ENCODE data around the gene ITCH.
A peak's percentile ranks its signal among the peaks of the same experiment; 100 is the strongest.

Gene ITCH

DNA sequence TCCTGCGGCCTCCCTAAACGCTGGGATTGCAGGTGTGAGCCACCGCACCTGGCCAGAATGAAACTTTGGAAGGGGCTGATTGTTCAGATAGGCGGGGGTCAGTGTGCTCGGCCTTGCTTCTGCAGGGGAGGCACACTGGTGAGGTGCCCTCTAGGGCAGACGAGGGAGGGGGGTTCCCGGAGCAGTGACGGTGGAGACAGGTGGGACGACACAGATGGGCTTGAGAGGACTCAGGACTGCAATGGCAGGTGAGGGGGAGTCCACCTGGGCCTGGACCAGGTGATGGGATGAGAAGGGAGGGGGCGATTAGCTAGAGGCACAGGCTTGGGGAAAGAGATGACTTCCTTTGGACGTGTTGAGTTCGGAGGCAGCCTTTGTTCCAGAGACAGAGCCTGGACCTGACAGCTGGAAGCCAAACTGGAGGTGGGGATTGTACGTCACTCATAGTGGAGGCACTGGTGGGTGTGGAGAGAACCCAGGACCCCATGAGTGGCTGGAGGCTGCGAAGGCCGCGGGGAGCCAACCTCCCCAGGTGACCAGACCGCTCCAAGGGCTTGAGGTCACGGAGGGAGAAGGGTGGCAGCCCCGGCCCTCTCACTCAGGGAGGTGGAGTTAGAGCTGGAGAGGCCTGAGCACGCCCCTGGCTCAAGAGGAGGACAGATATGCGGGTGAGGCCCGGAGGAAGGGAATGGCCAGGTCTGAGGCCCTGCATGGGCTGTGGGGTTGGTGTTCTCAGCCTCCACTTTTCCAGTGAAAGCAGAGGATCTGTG lies 185.0 kb downstream of the ITCH start:
- H3K4me3 ChIP-seq (replicated peaks; ENCODE audit: low read depth, low read length) = no peak overlapping the region
- no peak for TF ChIP-seq CTCF (IDR thresholded peaks at IDR 0.05; ENCODE audit: low read depth, low read length, missing control alignments)
- no peak for DNase-seq (ENCODE audit: extremely low read depth, low read depth)

- no peak for DNase-seq (ENCODE audit: extremely low read depth, low read depth)
- no peak for TF ChIP-seq CTCF (IDR thresholded peaks at IDR 0.05; ENCODE audit: low read depth, low read length, missing control alignments)
- H3K4me3 ChIP-seq (replicated peaks; ENCODE audit: low read depth, low read length) = no peak overlapping the region
Observed at GRCh38 chr20:34549291-34549928, 186.3 kb downstream of the ITCH start.

DNA sequence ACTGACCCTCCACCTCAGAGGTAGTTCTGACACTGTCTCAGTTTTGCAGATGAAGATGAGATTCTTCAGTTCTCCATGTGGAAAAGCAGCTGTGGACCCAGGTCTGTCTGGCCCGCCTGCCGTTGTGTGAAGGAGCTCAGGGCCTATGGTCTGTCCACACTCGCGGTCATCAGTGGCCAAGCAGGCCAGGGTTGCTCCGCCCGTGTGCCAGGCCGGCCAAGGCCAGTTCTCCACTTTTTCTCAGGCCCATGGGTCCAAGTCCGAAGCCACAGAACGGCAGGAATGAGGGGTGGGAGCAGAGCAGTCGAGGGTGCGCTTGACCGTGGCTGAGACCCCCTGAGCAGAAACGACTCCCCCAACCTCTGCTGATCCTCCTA lies 186.8 kb downstream of the ITCH start:
- TF ChIP-seq CTCF (IDR thresholded peaks at IDR 0.05; ENCODE audit: low read depth, low read length, missing control alignments) = no peak
- no peak overlapping the region for H3K4me3 ChIP-seq (replicated peaks; ENCODE audit: low read depth, low read length)
- DNase-seq (ENCODE audit: extremely low read depth, low read depth) = no peak

GRCh38 chr20:34552569-34552968 lies 189.5 kb downstream of the ITCH start:
- no peak for DNase-seq (ENCODE audit: extremely low read depth, low read depth)
- TF ChIP-seq CTCF (IDR thresholded peaks at IDR 0.05; ENCODE audit: low read depth, low read length, missing control alignments) = no peak
- H3K4me3 ChIP-seq (replicated peaks; ENCODE audit: low read depth, low read length) = no peak overlapping the region

DNA sequence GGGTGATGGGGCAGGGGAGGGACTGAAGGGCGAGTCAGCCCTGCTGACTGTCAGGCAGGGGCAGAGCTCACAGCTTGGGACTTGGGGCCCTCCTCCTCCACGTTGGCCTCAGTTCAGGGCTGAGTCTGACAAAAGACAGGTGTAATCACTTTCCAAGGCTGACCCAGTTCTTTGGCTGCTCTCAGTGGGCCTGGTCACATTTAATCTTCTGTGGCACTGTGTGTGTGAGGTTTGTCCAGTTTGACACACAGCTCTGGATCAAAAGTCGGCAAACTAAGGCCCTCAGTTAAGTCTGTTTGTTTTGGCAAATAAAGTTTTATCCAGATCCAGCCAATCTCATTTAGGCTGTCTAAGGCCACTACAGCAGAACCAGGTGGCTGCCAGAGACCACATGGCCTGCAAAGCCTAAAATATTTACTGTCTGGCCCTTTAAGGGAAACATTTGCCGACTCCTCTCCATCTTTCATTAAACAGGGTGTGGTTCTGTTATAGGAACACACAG lies 190.3 kb downstream of the ITCH start:
- DNase-seq (ENCODE audit: extremely low read depth, low read depth) = no peak
- H3K4me3 ChIP-seq (replicated peaks; ENCODE audit: low read depth, low read length) = no peak overlapping the region
- TF ChIP-seq CTCF (IDR thresholded peaks at IDR 0.05; ENCODE audit: low read depth, low read length, missing control alignments) = no peak

DNA sequence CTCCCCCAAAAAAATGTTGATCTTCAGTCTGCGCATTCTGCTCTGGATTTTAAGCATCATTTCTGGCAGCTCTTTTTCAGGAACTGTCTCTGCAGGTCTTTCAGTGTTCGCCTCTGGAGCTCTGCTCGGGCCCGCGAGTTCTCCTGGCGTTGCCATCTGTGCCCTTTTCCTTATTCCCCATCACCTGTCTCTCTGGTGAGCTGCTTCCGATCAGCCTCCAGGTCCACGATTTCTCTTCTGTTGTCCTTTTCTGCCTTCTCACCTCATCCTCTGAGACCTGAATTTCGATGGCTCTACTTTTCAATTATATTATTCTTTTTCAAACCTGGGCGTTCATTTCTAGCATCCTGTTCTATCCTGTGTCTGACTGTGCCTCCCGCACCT lies 194.9 kb downstream of the ITCH start:
- H3K4me3 ChIP-seq (replicated peaks; ENCODE audit: low read depth, low read length) = peak overlapping the region; percentile 49

More for the DNA sequence above, 194.9 kb downstream of the ITCH start:
- no peak for DNase-seq (ENCODE audit: extremely low read depth, low read depth)
- no peak for TF ChIP-seq CTCF (IDR thresholded peaks at IDR 0.05; ENCODE audit: low read depth, low read length, missing control alignments)

Measured in HFF-Myc (cell line).